ENCODE results near the gene NUB1.

Gene NUB1

DNA sequence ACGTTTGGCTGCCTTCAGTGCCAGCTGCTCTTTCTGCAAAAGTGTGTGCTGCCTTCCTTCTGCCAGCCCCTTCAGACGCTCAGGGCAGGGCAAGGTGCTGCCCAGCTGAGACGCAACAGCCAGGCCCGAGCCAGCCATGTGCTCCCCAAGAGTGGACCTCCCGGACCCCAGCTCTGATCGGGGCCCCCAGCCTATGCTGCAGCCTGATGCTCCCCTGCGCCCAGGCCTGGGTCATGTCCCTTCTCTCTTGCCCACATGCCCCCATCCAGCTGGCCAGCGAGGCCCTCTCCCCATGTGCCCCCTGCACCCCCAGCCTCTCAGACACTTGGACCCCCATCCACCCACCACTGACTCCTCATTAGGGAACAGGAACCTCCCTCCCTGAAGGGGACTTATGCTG lies 50.4 kb downstream of the NUB1 start:
- DNase-seq: no peak

DNA sequence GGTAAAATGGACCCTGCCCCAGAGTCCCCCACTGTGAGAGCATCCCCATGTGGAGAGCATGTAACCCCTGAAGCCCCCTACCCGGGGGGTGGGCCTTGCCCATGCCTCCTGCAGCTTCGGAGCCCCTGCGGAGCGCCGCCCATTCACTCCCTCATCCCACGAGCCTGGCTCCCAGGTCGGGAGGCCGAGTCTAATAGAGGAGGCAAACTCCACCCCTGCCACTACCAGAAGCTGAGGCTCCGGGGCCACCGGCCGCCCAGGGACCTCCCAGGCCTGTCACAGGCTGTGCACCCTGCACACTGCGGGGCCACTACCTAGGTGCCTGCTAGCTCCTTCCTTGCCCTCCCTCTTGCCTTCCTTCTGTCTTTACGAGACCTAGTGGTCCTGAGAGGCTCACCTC lies 50.8 kb downstream of the NUB1 start:
- no peak for DNase-seq

DNA sequence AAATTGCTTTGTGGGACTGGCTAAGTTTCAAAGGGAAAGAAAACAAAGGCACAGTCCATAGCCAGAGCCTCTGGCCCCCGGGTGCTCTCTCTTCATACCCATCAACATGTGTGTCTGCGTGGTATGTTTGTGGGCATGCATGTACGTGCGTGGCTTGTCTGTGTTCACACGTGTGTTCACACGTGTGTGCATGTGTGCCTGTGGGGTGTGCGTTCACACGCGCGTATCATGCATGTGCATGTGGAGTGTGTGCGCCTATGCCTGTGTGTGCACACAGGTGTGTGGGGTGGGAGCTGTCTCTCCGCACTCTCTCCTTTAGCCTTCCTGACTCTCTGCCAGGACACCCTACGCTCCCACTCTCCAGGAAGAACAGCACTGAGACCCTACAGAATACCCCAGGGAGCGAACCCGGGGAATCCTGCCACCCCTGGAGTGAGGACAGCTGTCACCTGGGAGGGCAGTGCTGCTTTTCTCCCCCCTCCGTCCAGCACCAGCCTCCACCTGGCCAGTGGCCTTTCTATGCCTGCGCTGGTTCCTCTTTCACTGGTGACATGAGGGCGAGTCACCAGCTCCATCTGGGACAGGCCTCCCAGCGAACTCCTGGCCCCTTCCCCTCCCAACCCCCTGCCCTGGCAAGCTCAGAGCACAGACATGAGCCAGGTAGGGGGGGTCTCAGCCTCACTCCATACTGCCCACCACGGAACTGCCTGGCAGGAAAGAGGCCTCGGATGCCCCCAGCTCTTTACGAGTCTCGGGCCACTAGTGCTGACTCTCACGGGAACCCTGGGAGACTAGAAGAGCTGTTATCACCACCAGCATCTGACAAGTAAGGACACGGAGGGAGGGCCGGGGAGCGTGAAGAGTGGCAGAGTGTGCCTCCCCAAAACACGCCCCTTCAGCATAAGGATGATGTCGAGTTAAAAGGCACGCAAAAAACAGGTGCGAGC lies 51.7 kb downstream of the NUB1 start:
- no peak for DNase-seq

DNA sequence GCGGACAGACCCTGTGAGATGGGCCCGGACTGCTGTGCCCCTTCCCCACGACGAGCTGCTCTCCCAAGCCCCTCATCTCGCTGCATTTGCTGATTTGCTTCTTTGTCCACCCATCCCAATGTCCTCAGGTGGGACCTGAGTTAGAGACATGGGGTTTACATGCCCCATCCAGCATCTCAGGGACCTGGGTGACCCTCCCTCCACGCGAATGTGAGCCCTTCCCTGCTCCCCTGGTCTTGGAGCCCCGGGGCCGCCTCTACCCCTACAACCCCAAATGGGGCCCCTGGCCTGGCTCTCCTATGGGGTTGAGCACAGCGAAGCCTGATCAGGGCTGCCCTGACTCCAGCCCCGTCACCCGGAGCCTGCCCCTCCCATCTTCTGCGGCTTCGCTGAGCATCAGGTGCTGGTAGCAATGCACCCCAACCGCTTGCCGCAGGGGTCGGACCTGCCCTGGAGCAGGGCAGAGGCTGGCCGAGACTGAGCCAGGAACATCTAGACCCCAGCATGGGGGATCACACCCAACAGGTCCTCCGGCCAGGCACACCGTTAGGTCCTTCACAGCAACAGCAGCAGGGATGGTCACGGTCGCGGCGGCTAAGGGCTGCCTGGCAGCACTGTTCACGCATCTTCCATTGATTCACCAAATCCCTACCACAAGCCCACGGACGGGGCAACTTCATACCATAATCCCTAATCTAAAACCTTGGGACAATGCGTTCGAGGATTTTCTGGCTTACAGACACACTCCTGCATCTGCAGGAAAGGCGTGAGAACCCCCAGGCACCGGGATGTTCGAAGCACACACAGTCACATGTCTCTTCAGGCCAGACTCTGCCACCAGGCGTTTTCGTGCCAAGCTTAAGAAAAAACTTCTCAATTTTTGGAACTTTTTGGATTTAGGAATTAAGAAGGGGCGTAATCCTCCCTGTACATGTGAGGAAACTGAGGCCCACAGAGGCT lies 52.7 kb downstream of the NUB1 start:
- no peak for DNase-seq

DNA sequence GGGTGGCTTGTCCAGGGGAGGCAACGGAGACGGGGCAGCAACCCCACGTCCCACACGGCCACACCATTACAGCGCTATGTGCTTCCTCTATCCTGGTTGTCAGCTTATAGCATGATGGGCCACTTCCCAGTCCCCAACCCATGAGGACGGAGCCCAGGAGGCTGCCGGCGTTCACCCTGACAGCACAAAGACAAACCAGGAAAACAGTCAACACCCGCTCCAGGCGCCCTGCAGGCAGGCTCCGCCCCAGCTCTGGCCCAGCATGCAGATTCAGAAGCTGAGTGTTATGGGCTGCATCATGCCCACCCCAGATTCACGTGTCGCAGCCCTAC lies 53.4 kb downstream of the NUB1 start:
- DNase-seq: no peak

DNA sequence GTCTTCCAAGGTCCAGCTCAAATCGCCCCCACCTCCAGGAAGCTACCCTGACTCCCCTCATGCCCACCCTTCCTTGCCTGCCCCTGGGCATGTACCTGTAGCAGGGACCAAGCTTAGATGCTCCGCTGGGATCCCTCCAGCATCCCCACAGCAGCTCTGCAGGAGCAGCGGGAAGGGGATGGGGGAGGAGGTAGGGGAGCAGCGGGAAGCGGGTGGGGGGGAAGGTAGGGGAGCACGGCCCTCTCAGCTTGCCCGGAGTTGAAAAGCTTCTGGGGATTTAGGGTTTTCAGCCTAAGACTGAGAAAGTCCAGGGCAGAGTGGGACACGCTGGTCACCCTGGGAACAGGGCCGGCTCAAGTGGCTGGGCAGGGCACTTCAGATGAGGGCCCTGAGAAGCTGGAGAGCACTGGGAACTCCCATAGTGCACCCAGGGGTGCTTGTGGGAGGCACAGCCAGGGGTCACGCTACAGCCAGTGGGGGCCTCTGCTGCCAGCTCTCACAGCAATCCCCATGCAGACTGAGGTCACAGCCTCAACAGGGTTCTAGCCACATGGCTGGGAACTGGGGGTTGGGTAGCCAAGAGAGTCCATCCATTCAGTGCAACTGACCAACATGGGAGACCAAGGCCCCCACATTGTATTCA lies 54.8 kb downstream of the NUB1 start:
- no peak for DNase-seq

DNA sequence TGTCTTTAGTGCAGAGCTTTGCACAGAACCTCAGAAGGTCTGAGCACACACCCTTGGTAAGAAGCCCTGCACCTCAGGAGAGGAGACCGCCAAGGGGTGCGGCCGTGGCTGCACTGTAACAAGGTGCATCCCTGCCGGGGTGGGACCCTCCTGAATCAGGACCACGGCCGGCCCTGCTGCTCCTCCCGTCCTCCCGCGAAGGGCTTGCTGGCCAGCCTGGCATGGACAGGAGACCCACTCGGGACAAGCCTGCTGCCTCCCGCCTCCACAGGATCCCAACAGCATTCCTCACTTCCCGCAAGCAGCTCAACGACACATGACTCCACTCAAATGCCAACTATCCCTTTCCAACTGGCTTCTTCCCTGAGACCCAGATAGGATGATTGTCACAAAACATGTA lies 55.4 kb downstream of the NUB1 start:
- no peak for DNase-seq

DNA sequence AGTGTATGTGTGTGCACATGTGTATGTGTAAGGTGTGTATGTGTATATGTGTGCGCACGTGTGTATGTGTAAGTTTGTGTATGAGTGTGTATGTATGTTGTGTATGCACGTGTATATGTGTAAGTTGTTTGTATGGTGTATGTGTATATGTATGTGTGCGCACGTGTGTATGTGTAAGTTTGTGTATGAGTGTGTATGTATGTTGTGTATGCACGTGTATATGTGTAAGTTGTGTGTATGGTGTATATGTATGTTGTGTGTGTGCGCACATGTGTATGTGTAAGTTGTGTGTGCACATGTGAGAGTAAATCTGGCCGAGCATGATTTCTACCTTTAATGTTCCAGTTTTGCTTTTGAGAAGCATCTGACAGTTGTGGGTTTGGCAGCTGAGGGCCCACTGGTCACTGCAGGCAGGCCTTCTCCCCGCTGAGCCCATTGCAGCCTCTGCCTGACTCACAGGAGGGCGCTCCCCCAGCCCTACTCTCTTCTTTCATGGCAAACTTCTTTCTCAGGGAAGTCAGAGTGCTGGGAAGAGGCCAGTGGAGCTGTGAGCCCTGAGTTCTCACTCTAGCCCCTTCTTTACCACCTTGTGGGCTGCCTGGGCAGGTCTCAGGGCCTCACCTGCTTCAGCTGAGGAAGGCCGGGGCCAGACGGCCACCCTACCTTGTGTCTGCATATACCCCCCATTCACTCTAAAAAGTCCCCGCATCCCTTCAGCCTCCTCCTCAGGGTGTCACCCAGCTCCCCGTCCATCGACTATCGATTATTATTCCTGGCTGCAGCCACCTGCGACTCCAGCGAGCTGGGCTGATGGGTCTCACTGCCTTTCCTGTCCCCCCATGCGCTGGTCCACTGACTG lies 57.1 kb downstream of the NUB1 start:
- no peak for DNase-seq

DNA sequence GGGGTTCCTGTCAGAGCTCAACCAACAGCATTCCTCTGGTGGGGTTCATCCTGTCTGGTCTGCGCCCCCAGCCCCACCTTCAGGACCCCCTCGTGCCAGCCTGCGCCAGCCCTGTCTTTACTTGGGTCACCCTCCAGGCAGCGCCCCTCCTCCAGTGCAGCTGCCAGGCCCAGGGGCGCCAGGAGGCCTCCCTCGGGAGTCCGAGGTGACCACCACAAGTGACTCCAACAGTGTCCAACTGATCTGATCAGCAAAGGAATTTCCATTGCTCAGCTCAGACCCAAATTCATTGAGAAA lies 57.6 kb downstream of the NUB1 start:
- DNase-seq: no peak

DNA sequence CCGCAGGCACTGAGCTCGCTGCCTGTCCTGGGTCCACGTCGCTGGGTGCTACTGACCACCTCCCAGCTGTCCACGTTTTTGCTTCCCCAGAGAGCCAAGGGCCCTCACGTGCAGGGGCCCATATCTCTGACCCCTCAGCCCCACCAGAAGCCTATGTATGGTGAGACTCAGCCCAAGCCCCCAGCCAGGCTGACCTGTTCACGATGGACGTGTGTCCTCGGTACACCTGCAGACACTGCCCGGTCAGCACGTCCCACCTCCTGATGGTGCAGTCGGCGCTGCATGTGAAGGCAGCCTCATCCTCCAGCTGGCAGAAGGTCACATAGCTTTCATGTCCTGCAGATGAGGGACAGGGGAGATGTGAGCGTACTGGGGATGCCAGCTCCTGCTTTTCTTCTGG lies 58.3 kb downstream of the NUB1 start:
- peak; percentile 38 for DNase-seq

DNA sequence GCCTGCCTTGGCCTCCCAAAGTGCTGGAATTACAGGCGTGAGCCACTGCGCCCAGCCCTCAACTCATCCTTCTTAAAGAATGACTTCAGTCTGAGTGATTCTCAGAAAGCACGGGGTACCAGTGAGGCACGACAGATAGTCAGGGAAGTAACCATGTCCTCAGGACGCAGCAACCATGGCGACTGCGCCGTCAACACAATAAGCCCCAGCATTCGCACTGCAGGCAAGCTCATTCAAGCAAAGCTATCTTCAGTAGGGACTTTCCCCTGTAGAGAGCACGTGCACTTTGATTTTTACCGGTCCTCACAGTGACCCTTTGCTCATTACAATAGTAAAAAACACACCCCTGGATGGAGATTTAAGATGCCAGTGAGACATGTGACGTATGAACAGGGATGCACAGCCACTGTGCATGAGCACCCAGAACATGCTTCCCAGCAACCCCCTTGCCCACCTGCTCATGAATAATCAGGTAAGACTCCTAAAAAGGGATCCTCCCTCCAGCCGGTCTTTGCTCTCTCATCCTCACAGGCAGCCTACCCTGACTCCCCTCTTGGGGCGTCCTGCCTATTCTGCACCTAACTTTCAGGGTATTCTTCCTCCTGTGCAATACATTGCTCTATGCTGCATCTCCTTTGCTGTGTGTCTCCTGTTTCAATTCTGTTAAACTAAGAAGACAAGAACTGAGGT lies 59.2 kb downstream of the NUB1 start:
- DNase-seq: no peak

DNA sequence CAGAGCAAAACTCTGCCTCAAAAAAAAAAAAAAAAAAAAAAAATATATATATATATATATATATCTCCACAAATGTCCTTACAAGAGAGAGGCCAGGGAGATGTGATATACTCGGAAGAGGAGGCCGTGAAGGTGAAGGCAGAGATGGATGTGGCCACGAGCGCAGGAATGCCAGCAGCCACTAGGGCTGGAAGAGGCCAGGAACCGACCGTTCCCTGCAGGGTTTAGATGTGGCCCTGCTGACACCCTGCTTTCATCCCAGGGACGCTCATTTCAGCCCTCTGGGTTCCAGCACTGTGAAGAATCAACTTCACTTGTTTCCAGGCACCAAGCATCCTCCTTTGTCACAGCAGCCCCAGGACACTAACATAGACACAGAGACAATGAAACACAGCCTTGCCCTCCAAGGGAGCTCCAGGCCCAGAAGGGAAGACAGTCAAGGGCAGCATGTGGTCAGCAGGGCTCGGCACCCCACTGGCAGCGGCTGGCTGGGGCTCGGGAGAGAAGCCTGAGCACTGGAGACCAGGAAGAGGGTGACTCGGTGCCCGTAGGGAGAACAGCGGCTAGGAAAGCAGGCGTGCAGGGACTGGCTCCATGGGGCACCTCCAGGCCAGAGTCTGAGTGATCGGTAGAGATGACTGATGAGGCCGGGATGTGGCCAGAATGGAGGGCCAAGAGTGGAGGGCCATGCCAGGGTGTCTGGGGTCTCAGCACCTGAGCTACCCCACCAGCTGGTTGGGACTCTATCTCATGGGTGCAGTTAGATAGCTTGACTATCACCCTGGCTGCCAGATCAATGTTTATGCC lies 60.6 kb downstream of the NUB1 start:
- no peak for DNase-seq

DNA sequence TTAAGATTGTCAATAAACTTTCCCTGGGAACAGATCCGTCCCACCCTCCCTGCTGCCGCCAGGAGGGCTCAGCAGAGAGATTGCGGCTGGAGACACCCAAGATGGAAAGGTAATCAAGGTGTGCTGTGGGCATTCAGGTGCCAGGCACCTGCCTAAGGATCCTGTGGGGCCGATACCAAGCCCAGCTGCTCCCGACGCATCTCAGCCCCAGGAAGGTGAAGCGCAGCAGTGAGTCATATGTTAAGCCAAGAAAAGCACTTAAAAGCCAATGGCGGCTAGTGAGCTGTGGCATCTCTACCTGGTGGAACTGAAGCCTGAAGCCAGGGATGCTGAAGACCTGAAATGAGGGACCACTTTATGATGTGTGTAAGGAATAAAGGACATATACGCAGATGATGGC lies 62.2 kb downstream of the NUB1 start:
- DNase-seq: no peak

DNA sequence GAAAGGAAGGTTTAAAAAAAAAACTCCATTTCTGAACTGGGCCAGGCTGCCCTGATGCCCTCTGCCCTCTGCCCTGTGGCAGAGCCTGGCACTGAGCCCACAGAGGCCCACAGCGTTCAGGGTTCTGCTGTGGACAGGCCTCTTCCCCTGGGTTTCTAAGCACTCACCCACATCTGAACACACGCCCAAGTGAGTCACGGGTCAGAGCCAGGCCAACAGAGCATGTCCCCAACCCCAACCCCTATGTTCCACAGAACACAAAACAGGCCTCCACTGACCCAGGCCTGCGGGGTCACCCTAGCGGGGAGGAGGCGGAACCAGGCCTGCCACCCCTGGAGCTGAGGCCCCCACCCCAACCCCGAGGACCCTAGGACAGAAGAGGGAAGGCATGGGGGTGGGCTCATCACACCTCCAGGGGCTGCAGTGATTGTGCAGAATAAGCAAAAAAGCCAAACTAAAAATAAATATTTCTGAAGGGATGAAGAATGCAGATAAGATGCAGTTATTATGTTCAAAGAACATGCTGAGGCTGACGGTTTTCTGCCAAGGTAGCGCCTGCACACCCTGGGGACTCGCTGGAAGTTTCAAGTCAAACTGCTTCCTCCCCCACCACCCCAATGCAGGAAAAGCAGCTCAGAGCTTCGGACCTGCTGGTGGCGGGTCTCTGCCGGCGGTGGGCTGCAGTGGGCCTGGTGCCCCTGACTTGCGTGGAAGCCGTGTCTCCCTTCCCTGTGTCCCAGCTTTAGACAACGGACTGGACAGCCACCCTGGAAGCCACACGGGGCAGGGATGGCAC lies 62.8 kb downstream of the NUB1 start:
- peak; percentile 65 for DNase-seq

DNA sequence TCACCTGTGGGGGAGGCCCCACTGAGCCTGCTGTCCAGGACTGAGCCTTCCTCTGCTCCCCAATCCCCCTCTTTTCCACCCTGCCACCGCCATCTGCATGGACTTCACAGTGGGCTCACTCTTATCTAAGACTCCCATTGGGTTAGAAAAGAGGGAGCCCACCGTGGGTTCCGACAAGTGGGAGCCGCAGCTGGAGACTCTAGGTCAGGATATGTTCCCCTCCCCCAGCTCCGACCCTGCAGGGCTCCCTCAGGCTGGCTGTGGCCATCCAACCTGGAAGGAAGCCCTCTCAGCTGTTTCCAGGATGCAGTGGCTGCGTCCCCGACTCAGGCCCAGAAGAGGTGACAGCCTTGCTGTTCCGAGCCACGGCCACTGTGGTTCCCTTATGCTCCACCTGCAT lies 63.4 kb downstream of the NUB1 start:
- DNase-seq: no peak

DNA sequence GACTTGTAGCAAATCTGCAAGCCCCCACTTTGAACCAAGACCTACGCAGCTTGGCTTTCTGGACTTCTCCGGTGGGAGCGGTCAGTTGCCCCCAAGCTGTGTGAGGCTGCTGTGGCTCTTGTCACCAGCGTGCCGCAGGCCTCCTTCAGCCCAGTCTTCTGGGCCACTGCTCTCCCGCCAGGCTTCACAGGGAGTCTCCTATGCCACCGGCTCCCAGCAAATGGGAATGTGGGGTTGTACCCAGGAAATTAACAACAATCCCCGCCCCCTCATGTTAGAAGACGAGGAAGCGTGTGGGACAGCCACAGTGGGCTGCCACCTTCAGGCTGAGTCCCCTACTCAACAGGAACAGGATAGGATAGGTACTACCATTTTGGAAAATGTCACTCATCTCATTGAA lies 64.0 kb downstream of the NUB1 start:
- DNase-seq: no peak

DNA sequence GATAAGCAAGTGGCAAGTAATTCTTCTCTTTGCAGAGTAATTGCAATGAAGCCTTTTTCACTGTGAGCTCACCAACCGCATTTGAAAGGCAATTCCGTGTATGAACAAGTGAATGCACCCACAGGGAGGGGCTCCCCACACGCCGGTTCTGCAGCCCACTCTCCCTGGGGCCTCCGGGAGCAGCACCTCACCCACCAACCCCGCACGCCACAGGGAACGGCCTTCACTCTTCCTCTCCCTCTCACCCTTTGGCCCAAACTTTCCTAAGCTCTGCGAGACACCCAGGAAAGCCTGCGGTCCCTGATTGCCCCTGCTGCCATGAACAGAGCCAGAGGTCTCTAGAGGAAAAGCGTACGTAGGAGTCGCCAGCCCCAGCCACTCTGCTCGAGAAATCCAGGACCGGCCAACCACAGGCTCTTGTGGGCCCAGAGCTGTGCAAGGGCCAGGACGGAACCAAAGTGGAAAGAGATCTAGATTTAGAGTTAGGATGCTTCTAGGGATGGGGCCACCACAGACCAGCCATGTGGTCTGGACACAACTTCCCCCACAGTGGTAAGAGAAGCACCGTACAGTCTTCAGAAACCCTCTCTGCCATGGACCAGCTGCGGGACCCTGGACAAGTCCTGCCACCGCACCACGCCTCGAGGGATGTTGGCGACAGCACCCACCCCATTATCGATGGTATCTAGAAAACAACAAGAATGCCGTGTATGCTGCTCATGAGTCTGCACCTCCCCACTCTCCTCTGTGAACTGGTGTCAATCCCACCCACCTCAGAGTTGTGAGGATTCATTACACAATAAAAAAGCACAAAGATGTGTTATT lies 64.7 kb downstream of the NUB1 start:
- peak; percentile 41 for DNase-seq

DNA sequence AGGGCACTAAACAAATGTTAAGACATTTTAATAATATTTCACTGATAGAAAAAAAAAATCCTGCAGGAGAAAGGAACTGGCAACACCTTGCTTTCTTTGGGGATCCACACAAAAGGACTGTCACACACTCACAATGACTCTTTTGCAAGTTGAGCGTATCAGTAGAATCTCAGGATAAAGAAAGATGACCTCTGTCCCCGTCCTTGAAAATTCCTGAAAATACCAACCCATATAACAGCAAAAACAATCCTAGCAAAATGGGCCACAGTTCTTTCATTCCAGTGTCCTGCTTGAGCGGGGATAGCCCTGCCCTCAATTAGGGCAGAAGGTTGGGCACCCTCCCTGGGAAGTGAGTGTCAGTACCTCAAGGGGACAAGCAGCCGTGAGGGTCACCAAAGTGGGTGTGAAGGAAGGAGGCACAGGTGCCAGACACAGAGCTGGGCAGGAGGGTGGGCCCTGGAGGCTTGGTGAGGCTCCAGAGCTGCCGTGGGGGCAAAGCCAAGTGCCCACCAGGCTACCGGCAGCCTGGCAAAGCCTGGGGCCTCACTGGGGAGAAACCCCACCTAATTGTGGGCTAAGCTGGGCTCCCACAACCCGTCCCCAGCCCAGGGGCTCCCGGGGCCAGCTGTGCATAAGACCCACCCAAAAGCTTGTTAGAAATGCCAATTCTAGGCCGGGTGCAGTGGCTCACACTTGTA lies 65.4 kb downstream of the NUB1 start:
- DNase-seq: no peak

DNA sequence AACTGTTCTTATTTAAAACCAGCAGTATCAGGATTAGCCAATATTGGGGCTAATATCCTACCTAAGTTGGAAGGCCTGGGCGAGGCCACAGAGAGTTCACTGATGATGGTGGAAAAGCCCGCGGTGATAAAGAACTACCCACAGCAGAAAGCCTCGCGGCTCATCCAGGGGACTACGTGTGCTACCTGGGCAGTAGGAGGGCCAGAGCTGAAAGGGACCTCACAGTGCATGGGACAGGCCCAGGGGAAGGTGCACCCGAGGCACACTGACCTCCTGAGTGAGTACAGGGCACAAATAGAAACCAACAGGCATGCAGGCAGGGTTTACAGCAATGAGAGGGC lies 66.9 kb downstream of the NUB1 start:
- DNase-seq: no peak
